Measurements from ENCODE around the gene CFAP221. TPM values are rescaled to one million over a fixed set of nuclear protein-coding genes. Genes with fewer than 3 reads are reported as not detected.

The CFAP221 gene
- total RNA-seq, 1 donor from 2014 or later, result 0.45 TPM

DNA sequence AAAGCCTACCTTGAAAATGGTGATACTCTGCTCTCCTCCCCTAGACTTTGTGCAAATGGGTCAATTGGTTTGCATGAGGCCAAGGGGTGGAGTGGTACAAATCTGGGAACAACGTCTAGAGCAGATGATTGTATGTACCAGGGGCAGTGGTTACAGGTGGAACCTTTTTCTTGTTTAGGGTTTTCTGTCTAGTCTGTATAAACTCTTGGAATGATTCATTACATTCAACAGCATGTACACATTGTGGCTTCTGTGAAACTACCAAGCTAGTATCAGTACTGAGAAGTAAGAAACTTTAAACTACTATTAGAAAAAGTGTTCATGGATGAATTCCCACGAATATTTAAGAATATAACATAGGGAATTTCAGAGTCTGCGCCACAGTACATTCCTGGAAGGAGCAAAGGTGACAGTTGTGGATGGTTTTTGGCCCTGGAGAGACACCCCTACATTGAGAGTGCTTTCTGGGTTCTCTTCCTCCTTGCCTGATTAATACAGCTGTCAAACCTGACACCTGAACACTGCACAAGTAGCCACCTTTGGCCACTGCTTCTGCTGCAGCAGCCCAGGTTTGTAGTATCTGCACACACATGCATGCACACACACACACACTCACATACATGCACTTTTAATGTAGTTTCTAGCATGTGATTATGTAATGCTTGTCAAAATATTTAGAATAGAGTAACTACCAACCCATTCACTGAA, 30.0 kb downstream of the CFAP221 start:
- Mint-ChIP-seq H3K4me1 (ENCODE audit: low read depth) (no peaks in the 10 kb centered on the region), H3K36me3 (ENCODE audit: low read depth) (peaks cover 2% of the 10 kb centered on the region), H3K4me3 (ENCODE audit: unreplicated experiment) (no peak overlapping the region), H3K27me3 (ENCODE audit: low read depth) (peaks cover 12% of the 10 kb centered on the region), H3K9me3 (ENCODE audit: low read depth) (peaks cover 17% of the 10 kb centered on the region), H3K27ac (ENCODE audit: unreplicated experiment) (no peak overlapping the region)
- TF ChIP-seq, protein P1, sequence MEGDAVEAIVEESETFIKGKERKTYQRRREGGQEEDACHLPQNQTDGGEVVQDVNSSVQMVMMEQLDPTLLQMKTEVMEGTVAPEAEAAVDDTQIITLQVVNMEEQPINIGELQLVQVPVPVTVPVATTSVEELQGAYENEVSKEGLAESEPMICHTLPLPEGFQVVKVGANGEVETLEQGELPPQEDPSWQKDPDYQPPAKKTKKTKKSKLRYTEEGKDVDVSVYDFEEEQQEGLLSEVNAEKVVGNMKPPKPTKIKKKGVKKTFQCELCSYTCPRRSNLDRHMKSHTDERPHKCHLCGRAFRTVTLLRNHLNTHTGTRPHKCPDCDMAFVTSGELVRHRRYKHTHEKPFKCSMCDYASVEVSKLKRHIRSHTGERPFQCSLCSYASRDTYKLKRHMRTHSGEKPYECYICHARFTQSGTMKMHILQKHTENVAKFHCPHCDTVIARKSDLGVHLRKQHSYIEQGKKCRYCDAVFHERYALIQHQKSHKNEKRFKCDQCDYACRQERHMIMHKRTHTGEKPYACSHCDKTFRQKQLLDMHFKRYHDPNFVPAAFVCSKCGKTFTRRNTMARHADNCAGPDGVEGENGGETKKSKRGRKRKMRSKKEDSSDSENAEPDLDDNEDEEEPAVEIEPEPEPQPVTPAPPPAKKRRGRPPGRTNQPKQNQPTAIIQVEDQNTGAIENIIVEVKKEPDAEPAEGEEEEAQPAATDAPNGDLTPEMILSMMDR (IDR thresholded peaks at IDR 0.05), result no peak
- DNase-seq (ENCODE audit: low spot score), result no peak

DNA sequence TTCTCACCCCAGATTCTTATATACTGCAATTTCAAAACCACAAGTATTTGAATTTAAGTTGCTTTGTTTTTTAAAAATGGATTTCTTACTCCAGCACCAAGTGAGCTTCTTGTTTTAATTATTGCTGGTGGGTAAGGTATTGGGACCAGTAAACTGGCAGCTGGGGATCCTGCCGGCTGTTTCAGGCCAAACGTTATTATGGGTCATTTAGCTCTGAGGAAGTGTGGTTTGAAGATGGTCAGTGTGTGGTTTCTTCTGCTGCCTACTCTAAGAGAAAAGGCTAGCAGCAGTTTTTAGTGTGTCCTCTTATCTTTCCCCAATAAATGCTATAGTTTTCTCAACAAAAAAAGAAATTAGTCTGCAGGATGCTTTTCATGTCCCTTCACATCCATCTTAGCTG, 30.6 kb downstream of the CFAP221 start:
- Mint-ChIP-seq H3K4me3 (ENCODE audit: unreplicated experiment) (no peak overlapping the region), H3K4me1 (ENCODE audit: low read depth) (no peaks in the 10 kb centered on the region), H3K36me3 (ENCODE audit: low read depth) (peaks cover 2% of the 10 kb centered on the region), H3K27me3 (ENCODE audit: low read depth) (peaks cover 12% of the 10 kb centered on the region), H3K27ac (ENCODE audit: unreplicated experiment) (no peak overlapping the region), H3K9me3 (ENCODE audit: low read depth) (peaks cover 10% of the 10 kb centered on the region)
- TF ChIP-seq, protein P1 (IDR thresholded peaks at IDR 0.05), result no peak
- no peak for DNase-seq (ENCODE audit: low spot score)

DNA sequence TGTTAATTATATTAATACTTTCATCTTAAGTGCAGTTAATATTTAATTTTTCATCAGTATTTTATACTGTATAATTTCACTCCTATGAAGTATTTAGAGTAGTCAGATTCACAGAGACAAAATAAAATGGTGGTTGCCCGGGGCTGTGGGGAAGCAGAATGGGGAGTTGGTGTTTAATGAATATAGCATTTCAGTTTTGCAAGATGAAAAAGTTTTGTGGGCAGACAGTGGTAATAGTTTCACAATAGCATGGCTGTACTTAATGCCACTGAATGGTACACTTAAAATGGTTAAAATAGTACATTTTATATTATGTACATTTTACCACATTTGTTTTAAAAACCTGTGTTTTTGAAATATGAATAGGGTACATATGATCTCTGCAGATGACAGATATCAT, 31.2 kb downstream of the CFAP221 start:
- H3K27ac Mint-ChIP-seq (ENCODE audit: unreplicated experiment), result no peak overlapping the region
- H3K36me3 Mint-ChIP-seq (ENCODE audit: low read depth), result peaks cover 2% of the 10 kb centered on the region
- H3K9me3 Mint-ChIP-seq (ENCODE audit: low read depth), result peaks cover 8% of the 10 kb centered on the region
- H3K27me3 Mint-ChIP-seq (ENCODE audit: low read depth), result peaks cover 10% of the 10 kb centered on the region
- H3K4me3 Mint-ChIP-seq (ENCODE audit: unreplicated experiment), result no peak overlapping the region
- no peaks in the 10 kb centered on the region for H3K4me1 Mint-ChIP-seq (ENCODE audit: low read depth)
- DNase-seq (ENCODE audit: low spot score), result no peak
- TF ChIP-seq, protein P1 (IDR thresholded peaks at IDR 0.05), result no peak

DNA sequence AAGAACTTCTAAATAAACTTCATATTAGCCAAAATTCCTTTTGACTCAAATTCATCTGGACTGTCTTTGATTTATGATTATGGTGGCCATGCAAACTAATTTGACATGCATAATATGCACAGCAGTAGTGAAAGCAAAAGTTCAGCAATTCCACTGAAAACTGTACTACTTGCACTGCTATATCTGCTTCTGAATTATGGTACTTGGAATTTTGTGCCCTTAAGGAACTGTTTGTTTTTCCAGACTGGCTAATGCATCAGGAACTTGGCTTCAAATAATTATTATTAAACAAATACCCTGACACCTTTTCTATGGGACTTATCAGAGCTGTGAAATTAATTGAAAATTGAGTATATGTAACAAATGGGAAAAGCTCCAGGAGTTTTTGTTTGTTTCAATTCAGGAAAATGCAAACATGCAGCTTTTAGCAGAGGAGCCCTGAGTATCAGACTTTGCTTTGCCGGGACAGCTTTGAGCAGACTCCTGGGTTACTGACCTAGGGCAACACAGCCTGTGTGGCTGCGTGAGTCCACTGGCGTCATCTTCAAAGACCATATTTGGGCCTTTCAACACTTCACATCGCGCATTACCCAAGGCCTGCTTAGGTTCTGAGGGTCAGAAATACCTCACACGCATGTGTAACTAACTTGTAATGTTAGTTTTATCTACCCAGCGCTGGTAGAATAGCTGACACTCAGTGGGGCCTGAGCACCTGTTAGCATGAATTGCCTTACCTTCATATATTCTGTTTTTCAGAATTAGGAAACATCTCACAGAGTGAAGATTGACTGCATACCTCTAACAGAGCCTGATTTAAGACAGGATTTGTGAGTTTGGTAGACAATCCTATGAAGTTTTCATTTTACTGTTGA, 35.4 kb downstream of the CFAP221 start:
- peaks cover 11% of the 10 kb centered on the region for H3K9me3 Mint-ChIP-seq (ENCODE audit: low read depth)
- H3K4me1 Mint-ChIP-seq (ENCODE audit: low read depth), result no peaks in the 10 kb centered on the region
- H3K27ac Mint-ChIP-seq (ENCODE audit: unreplicated experiment), result no peak overlapping the region

DNA sequence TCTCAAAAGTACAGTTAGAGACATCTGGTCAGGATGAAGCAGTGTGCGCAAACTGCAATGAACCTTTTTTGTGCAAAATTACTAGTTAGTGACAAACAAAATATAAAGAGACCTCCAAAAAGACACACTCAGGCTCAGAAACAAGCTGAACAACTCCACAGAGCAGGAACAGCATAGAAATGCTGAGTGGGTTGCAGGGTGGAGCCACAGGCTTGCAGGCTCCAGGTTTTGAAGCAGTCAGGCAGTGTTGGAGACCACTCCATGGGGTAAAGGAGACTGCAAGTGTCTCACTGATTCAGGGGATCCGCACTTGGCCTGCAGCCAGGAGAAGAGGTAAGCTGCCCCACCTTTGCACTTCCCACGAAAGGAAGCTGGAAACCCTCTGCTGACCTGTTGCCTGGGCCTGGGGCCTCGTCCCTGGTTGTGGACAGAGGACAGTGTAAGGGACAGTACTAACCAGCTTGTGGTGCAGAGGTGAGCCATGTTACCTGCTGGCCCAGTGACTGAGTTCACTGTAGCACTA, 36.4 kb downstream of the CFAP221 start:
- peaks cover 14% of the 10 kb centered on the region for H3K9me3 Mint-ChIP-seq (ENCODE audit: low read depth)
- peaks cover 6% of the 10 kb centered on the region for H3K27me3 Mint-ChIP-seq (ENCODE audit: low read depth)
- TF ChIP-seq, protein P1 (IDR thresholded peaks at IDR 0.05), result no peak

More for the DNA sequence above, 35.4 kb downstream of the CFAP221 start:
- H3K4me3 Mint-ChIP-seq (ENCODE audit: unreplicated experiment), result no peak overlapping the region
- H3K36me3 Mint-ChIP-seq (ENCODE audit: low read depth), result peaks cover 2% of the 10 kb centered on the region
- TF ChIP-seq, protein P1 (IDR thresholded peaks at IDR 0.05), result no peak
- H3K27me3 Mint-ChIP-seq (ENCODE audit: low read depth), result peaks cover 3% of the 10 kb centered on the region
- no peak for DNase-seq (ENCODE audit: low spot score)

More for the DNA sequence above, 36.4 kb downstream of the CFAP221 start:
- no peak overlapping the region for H3K4me3 Mint-ChIP-seq (ENCODE audit: unreplicated experiment)
- no peak overlapping the region for H3K27ac Mint-ChIP-seq (ENCODE audit: unreplicated experiment)
- DNase-seq (ENCODE audit: low spot score), result no peak
- no peaks in the 10 kb centered on the region for H3K4me1 Mint-ChIP-seq (ENCODE audit: low read depth)
- H3K36me3 Mint-ChIP-seq (ENCODE audit: low read depth), result peaks cover 2% of the 10 kb centered on the region

All from chondrocyte (in vitro differentiated cells).